ENCODE measurements around the gene SIM1.
A peak's percentile ranks its signal among the peaks of the same experiment; 100 is the strongest.

Gene SIM1

DNA sequence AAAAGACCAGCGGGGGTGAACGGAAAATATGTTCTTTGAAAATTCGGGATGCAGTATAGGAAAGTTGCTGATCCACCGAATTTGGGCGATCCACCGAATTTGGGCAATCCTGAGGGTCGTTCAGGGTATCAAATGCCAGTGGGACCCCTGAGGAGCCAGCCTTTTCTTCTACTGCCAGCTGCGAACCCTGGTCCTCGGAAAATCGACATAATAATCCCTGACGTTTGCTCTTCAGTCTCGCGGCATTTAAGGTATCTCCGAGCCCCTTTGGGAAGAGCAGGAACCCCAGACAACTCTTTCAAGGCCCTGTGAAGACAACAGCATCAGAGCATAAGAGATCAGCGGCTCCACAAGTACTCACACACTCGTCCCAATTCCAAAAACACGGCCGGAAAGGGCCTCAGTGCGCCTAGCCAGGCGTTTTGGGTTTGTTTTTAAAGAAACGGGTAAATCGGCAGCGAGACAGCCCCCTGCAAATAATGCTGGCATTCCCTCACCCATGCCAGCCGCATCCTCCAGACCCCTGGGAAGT, 1.0 kb downstream of the SIM1 start:
- Mint-ChIP-seq H3K27me3 (peaks cover 67% of the 10 kb centered on the region), H3K27ac (no peak overlapping the region), H3K4me1 (ENCODE audit: low read depth) (peaks cover 28% of the 10 kb centered on the region), H3K4me3 (no peak overlapping the region), H3K36me3 (peaks cover 16% of the 10 kb centered on the region), H3K9me3 (ENCODE audit: low read depth) (peaks cover 16% of the 10 kb centered on the region)

- Mint-ChIP-seq H3K4me3 (no peak overlapping the region), H3K27me3 (peaks cover 62% of the 10 kb centered on the region), H3K27ac (no peak overlapping the region), H3K4me1 (ENCODE audit: low read depth) (peaks cover 26% of the 10 kb centered on the region), H3K9me3 (ENCODE audit: low read depth) (peaks cover 14% of the 10 kb centered on the region), H3K36me3 (peaks cover 12% of the 10 kb centered on the region)
These were observed 1.8 kb downstream of the SIM1 start for GRCh38 chr6:100462706-100463629.

DNA sequence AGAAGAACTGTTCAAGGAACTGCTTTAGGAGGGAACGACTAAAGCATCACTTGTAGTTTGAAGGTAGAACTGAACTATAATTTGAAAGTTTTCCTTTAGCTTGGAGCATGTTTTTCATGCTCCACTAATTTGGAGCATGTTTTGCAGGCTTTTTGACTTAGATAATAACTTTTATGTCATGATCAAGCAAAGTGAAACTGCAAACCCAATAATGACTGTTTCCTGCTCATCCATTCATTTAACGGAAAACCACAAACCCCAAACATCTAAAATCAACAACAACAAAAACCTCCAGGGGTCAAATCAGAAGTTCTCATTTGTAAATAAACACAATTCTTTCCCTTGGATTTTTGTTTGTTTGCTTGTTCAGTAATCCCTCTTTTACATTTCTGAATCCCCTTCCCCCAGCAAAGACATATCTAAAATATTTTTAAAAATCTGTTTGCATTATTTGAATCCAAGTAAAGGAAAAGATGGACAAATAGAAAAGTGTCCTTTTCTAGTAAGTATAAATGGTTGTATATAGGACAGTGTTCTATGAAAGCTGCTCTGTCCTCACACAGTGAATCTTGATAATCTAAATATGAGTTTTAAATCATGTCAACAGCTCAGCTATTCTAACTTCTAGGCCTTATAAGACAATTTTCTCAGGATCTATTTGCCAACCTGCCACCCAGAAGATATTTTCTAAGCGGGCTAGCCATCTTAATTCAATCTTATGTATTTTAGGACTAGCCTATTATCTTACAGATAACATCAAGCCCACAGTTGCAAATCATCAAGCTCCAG, 2.6 kb downstream of the SIM1 start:
- peaks cover 63% of the 10 kb centered on the region for H3K27me3 Mint-ChIP-seq
- H3K9me3 Mint-ChIP-seq (ENCODE audit: low read depth) = peaks cover 12% of the 10 kb centered on the region
- peaks cover 11% of the 10 kb centered on the region for H3K36me3 Mint-ChIP-seq
- no peak overlapping the region for H3K4me3 Mint-ChIP-seq
- peaks cover 24% of the 10 kb centered on the region for H3K4me1 Mint-ChIP-seq (ENCODE audit: low read depth)
- no peak overlapping the region for H3K27ac Mint-ChIP-seq

DNA sequence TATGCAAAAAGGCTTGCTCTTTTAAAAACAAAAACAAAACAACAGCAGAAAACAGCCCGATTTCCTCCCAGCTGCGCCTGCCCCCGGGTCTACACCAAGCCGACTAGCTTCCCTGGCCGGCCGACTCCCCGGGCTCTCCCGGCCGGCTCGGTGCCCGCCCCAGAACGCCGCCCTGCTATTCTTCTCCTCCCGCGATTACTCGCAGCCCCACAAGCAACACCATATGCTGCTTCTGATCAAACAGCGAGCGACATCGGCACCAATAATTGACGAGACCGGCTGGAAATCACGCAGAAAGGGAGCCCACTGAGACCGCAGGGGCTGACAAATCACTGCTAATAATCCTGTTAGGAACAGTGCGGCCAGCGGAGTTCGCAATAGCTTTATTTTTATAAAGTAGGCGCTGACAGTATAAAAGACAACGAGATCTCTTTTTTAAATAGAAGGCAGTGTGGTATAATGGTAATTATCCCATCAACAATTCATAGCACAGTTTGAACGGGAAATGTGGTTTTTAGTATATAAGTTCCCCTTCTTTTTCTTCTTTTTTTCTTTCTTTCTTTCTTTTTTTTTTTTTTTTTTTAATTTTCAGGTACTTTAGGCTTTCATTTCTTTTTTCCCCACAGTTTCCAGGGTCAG, 3.3 kb downstream of the SIM1 start:
- Mint-ChIP-seq H3K27ac (no peak overlapping the region), H3K4me1 (ENCODE audit: low read depth) (peaks cover 19% of the 10 kb centered on the region), H3K4me3 (no peak overlapping the region), H3K27me3 (peaks cover 62% of the 10 kb centered on the region), H3K9me3 (ENCODE audit: low read depth) (peaks cover 11% of the 10 kb centered on the region), H3K36me3 (peaks cover 12% of the 10 kb centered on the region)

DNA sequence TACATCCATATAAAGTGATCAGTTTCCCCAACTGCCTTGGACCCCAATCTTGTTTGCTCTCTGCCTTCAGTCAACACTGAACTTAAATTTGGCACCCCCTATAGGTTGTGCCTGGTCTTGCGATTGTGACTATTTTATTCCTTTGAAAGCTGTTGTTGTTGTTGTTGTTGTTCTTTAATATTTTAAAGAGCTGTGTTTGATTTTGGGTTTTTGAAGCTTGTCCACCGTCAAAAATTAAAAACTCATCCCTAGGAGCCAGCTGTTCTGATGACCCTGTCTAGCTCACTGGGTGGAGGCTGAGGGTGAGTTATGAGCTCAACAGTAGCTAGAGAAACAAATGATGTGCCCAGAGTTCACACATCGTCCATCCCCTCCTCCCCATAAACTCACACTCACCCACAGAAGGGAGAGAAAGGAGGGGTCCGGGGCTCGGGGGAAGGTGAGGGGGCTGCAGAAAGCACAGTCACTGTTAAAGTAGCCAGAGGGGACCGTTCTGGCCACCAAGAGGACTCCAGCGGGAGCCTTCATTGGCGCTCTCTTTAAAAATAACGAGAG, 4.0 kb downstream of the SIM1 start:
- Mint-ChIP-seq H3K9me3 (ENCODE audit: low read depth) (peaks cover 6% of the 10 kb centered on the region), H3K4me1 (ENCODE audit: low read depth) (peaks cover 16% of the 10 kb centered on the region), H3K36me3 (peaks cover 8% of the 10 kb centered on the region), H3K4me3 (no peak overlapping the region), H3K27me3 (peaks cover 60% of the 10 kb centered on the region), H3K27ac (no peak overlapping the region)

DNA sequence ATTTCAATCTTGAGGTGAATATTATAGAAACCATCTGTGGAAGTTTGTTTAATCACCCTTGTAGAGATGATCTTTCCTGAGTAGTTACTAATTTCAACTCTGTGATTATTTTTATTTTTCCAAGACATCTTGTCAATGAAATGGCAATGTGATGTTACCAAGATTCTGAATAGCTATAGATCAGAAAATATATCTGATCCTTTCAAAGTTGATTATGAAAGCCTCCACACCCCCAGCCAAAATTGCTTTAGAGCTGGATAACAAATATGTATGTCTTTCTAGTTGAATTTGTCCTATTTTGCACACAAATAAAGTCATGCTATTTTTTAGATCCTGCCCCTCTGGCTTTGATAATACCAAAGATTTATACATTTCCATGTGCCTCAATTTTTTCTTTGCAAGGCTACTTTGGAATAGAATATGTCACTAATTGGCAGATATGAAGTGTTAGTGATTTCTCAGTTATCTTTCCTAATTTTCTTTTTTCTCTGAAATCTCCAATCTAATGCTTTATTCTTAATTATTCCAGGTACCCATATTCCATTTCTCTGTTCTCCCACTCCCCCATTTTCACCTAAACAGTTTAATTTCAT, 5.0 kb downstream of the SIM1 start:
- Mint-ChIP-seq H3K36me3 (peaks cover 10% of the 10 kb centered on the region), H3K4me3 (no peak overlapping the region), H3K27ac (no peak overlapping the region), H3K4me1 (ENCODE audit: low read depth) (peaks cover 12% of the 10 kb centered on the region), H3K9me3 (ENCODE audit: low read depth) (peaks cover 6% of the 10 kb centered on the region), H3K27me3 (peaks cover 62% of the 10 kb centered on the region)

DNA sequence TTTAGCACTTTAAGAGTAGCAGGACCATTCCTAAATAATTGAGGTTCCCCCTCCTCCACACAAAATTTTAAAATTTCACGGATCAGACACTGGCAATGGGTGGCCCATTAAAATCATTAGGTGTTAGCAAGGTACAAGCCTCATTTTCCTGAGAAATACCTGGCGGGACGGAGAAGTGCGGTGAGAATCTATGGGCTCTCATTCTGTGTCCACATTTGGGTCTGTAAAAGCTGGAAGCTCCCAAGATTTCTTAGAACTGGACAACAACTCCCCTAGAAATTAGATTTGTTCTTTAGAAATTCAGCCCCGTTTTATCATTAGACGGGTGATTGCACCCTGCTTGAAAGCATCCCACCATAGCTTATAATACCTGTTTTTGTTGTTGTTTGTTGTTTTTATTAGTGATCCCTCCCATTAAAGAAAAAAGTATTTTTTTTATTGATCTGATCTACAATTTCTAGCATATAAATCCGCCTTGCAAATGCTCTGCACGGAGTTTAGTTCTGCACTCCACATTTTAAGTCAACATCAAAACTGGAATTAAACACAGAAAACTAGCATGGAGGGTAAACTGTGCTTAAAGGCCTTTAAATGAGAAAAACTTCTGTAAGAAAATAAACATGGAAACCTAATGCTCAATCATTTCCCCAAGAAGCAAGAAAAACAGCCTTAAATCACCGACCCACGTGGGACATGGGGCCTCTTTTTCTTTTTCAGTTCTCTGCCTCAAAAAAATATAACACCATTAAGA, 5.7 kb downstream of the SIM1 start:
- H3K27me3 Mint-ChIP-seq = peaks cover 66% of the 10 kb centered on the region
- no peak overlapping the region for H3K27ac Mint-ChIP-seq
- H3K9me3 Mint-ChIP-seq (ENCODE audit: low read depth) = peaks cover 6% of the 10 kb centered on the region
- H3K36me3 Mint-ChIP-seq = peaks cover 13% of the 10 kb centered on the region
- H3K4me1 Mint-ChIP-seq (ENCODE audit: low read depth) = peaks cover 12% of the 10 kb centered on the region
- H3K4me3 Mint-ChIP-seq = no peak overlapping the region

DNA sequence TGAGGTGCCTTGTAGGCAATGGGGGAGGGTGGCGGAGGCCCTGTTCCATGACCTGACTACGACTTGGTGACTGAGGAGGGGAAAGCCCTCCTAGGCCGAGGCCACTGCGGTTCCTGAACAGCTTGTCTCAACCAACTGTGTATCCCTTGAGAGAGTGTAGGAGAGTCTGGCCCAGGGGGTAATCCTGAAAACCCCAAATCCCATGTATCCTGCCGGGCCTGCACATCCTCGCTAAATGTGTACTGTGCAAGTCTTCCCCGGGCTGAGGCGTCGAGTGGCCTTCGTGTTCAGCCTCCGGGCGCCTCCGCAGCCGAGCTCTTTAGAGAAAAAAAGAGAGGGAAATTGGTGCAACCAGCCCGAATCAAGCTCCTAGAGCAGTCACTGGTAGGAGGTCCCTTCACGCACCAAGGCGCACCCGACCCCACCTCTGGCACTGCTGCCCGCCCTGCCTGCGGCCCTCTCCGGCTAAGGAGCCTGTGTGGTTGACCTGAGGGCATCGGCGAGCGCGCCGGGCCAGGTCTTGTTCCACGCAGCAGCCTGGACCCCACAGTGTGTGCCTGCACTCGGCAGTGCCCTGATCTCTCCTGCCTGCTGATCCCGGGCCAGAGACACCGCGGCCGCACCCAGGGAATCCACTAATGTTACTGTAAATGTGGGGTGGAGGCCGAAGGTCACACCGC, 7.3 kb downstream of the SIM1 start:
- Mint-ChIP-seq H3K9me3 (ENCODE audit: low read depth) (peaks cover 6% of the 10 kb centered on the region), H3K27me3 (peaks cover 59% of the 10 kb centered on the region)

DNA sequence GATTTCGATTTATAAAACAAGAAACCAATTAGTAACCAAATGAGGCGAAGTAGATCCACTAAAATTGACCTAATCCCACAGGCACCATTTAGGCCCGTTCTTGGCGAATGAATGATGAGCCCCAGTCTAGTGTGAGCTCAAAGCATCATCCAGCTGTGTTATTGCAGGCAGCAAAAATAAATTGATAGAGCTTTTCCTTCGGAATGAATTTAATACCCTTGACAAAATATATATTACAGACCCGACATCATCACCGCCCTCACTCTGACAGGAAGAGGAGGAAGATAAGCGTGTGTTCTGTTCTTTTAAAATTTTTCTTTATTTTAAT, 7.8 kb downstream of the SIM1 start:
- peaks cover 6% of the 10 kb centered on the region for H3K4me1 Mint-ChIP-seq (ENCODE audit: low read depth)
- H3K36me3 Mint-ChIP-seq = peaks cover 9% of the 10 kb centered on the region
- H3K27me3 Mint-ChIP-seq = peaks cover 53% of the 10 kb centered on the region
- no peak overlapping the region for H3K4me3 Mint-ChIP-seq
- no peak overlapping the region for H3K27ac Mint-ChIP-seq
- H3K9me3 Mint-ChIP-seq (ENCODE audit: low read depth) = no peaks in the 10 kb centered on the region

More for the DNA sequence above, 7.3 kb downstream of the SIM1 start:
- H3K27ac Mint-ChIP-seq = no peak overlapping the region
- H3K36me3 Mint-ChIP-seq = peaks cover 13% of the 10 kb centered on the region
- no peak overlapping the region for H3K4me3 Mint-ChIP-seq
- H3K4me1 Mint-ChIP-seq (ENCODE audit: low read depth) = peaks cover 12% of the 10 kb centered on the region

DNA sequence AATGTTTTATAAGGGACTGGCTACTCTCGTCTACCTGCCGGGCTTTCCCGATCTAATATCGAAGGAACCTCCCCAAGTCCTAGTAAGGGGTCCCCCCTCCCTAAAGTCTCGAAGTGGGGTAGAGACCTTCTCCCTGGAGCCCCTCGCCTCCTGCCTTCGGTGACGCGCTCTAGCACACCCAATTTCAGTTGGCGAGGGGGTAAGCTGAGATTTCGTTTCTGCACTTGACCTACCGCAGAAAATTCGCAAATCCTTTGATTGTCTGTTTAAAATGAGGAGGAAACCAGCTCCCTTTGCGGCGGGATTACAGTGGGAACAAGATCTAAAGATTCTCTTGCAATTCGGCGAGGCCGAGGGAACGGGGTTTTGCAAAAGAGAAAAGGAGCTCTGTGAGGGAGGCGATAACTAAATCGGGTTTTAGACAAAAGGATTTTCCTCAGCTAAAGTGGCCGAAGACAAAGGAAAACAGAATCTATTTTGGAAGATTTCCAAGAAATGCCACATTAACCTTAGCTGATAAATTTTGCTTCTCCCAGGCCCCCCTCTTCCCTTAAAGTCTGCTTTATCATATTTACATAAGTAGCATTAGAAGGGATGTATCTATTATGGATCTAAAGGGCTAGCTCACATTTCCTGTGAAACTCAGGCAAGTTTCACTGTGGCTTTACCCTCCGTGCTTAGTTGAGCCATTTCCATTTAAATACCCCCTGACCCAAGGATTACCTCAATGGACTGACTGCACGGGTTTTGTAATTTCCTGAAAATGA, 8.4 kb downstream of the SIM1 start:
- H3K27me3 Mint-ChIP-seq = peaks cover 52% of the 10 kb centered on the region
- no peaks in the 10 kb centered on the region for H3K9me3 Mint-ChIP-seq (ENCODE audit: low read depth)
- peak overlapping the region; percentile 22 for H3K27ac Mint-ChIP-seq
- peaks cover 1% of the 10 kb centered on the region for H3K4me1 Mint-ChIP-seq (ENCODE audit: low read depth)
- H3K4me3 Mint-ChIP-seq = no peak overlapping the region
- H3K36me3 Mint-ChIP-seq = peaks cover 9% of the 10 kb centered on the region

DNA sequence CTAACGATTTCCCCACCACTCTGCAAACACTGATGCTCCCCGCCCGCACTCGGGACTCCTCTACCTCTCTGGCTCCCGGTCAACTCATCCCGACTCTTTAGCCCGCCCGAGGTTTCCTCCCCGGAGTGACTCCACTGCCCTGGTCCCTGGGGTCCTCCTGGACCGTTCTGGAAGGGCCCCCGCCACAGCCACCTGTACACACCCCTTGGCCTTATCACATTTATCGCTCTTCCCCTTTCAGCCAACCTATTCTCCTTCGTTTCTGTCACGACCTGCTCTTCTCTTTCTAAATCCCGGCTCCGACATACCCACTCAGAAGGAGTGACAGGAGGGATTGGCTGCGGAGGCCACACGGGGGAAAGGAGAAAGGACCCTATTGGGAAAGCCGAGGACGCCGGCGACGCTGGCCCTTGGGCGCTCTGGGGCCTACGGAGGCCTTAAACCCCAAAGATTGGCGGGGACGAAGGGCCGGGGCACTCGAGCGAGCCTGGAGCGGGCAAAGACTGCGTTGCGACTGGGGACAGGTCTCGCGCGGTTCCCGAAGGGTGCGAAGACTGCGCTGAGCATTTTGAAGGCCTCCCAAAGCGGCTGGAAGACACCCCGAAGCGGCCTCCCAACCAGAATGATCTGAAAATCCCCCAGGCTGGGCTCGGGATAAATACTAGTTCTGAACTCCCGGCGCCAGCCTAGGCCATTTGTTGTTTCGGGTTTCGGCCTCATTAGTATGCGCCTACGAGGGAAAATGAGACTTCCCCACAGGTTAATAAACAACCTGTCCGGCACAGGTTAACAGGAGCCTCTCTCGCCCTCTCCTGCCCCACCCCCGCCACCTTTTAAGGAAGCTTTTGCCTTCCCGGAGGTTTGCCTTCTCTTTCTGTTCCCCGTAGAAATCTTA, 9.2 kb downstream of the SIM1 start:
- no peaks in the 10 kb centered on the region for H3K9me3 Mint-ChIP-seq (ENCODE audit: low read depth)
- no peak overlapping the region for H3K4me3 Mint-ChIP-seq
- H3K27ac Mint-ChIP-seq = peak overlapping the region; percentile 75
- peaks cover 47% of the 10 kb centered on the region for H3K27me3 Mint-ChIP-seq
- H3K36me3 Mint-ChIP-seq = peaks cover 9% of the 10 kb centered on the region
- no peaks in the 10 kb centered on the region for H3K4me1 Mint-ChIP-seq (ENCODE audit: low read depth)

DNA sequence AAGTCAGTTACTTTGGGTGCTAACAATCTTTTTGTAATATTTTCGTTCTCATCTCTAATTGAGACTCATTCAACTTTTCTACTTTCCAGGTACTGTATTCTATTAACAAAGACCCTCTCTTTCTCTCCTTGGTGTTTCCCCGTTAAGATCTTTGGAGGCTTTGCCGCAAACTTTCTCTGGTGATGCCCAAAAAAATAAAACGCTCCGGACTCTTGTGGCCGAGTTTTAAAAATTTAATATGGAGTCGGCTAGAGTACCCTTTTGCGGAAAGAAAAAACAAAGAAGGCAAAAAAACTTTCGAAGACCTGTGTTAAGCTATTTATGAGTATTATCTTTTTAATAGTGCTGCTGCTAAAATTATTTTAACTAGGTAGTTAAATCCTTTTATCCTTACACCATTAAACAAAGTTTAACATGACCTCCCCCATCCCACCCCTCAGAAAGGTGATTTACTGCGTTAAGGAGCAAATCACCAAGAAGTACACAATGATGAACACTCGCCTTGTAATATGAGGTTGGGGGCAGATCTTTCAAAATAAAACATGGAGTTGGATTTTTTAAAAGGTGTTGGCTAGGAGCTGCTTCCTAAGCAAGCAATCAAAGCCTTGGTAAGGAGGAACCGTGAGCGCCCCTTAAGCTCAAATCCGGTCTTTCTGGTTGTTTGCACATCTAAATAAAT, 10.0 kb downstream of the SIM1 start:
- H3K4me1 Mint-ChIP-seq (ENCODE audit: low read depth) = no peaks in the 10 kb centered on the region
- H3K27me3 Mint-ChIP-seq = peaks cover 44% of the 10 kb centered on the region
- H3K36me3 Mint-ChIP-seq = peaks cover 9% of the 10 kb centered on the region
- H3K27ac Mint-ChIP-seq = peak overlapping the region; percentile 75
- no peak overlapping the region for H3K4me3 Mint-ChIP-seq
- H3K9me3 Mint-ChIP-seq (ENCODE audit: low read depth) = no peaks in the 10 kb centered on the region
